ENCODE data around the gene RACK1.

DNA sequence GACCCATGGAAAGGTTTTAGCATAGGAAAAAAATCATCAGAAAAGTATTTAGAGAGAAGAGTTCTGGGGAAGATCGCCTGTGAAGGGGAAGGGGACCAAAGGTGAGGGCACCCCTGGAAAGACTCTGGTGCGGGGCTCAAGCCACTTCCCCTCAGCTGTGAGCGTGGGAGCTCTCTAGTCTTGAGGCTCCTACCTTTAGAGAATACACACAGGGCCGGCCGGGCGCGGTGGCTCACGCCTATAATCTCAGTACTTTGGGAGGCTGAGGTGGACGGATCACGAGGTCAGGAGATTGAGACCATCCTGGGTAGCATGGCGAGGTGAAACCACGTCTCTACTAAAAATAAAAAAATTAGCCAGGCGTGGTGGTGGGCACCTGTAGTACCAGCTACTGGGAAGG lies 13.7 kb downstream of the RACK1 start:
- TF ChIP-seq MAX (IDR thresholded peaks at IDR 0.05; ENCODE audit: low read depth), result no peak
- no peak for TF ChIP-seq ZBTB33 (IDR thresholded peaks at IDR 0.05; ENCODE audit: borderline replicate concordance, low read depth)
- TF ChIP-seq, protein P1, sequence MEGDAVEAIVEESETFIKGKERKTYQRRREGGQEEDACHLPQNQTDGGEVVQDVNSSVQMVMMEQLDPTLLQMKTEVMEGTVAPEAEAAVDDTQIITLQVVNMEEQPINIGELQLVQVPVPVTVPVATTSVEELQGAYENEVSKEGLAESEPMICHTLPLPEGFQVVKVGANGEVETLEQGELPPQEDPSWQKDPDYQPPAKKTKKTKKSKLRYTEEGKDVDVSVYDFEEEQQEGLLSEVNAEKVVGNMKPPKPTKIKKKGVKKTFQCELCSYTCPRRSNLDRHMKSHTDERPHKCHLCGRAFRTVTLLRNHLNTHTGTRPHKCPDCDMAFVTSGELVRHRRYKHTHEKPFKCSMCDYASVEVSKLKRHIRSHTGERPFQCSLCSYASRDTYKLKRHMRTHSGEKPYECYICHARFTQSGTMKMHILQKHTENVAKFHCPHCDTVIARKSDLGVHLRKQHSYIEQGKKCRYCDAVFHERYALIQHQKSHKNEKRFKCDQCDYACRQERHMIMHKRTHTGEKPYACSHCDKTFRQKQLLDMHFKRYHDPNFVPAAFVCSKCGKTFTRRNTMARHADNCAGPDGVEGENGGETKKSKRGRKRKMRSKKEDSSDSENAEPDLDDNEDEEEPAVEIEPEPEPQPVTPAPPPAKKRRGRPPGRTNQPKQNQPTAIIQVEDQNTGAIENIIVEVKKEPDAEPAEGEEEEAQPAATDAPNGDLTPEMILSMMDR (IDR thresholded peaks at IDR 0.05), result no peak
- no peak for TF ChIP-seq TAF1 (IDR thresholded peaks at IDR 0.05; ENCODE audit: borderline replicate concordance, low read depth, low read length)
- TF ChIP-seq YY1 (IDR thresholded peaks at IDR 0.05; ENCODE audit: low read depth), result no peak
- TF ChIP-seq JUND (IDR thresholded peaks at IDR 0.05), result no peak
- TF ChIP-seq RCOR1 (IDR thresholded peaks at IDR 0.05; ENCODE audit: low read length), result no peak
- TF ChIP-seq GABPA (IDR thresholded peaks at IDR 0.05; ENCODE audit: low read depth), result no peak
- no peak for TF ChIP-seq MXI1 (IDR thresholded peaks at IDR 0.05; ENCODE audit: low read depth, low read length)
